PC-3 (cell line): ENCODE measurements around the gene ZC3H7A.

Experiments used
- CTCF ChIP-seq: fragments of 300-600 bp; sonication (generic); conservative IDR thresholded peaks from 2 replicates; pipeline ENCODE4 v1.5.1; 2017; ENCODE audit warnings: antibody characterized with exemption, low read depth, mild to moderate bottlenecking, low read length
- EZH2 ChIP-seq: fragments of 300-600 bp; sonication (generic); IDR thresholded peaks from one replicate; pipeline ENCODE4 v1.6.1; 2017; ENCODE audit warnings: antibody characterized with exemption, mild to moderate bottlenecking, low read length; ENCODE audit not compliant: unreplicated experiment
- EZH2phosphoT487 ChIP-seq: fragments of 300-600 bp; sonication (generic); IDR thresholded peaks from 2 replicates; pipeline ENCODE4 v1.6.1; 2018; ENCODE audit warnings: mild to moderate bottlenecking, antibody characterized with exemption, low read length, borderline replicate concordance

GRCh38 chr16:11708421-11708820, 88.6 kb downstream of the ZC3H7A start:
- TF ChIP-seq CTCF, result no peak
- TF ChIP-seq EZH2, result no peak
- TF ChIP-seq EZH2phosphoT487, result no peak
